Naive thymus-derived CD8-positive, alpha-beta T cell (primary cell): ENCODE results near the gene GGTLC2. TPM values are rescaled to one million over a fixed set of nuclear protein-coding genes. Genes with fewer than 3 reads are reported as not detected.
A peak's percentile ranks its signal among the peaks of the same experiment; 100 is the strongest.
"Not testable (repeated sequence)": the region's sequence is repeated elsewhere in the genome, so short reads cannot be mapped to it uniquely, and the experiment has no call there.

Experiments used
- ATAC-seq, 2 donors: fragments of 150-1000 bp; cut with Tn5 transposase in 1 of 2; sonication (Bioruptor Pico), chemical (Tn5 transposase) in 1 of 2; 1 replicate in 1 of 2; 2 replicates in 1 of 2; pipeline ENCODE4 v1.10.0; 2021; ENCODE audit warnings: mild to moderate bottlenecking in 2 of 2, moderate library complexity in 2 of 2
- POLR2A ChIA-PET: fragments of 350-600 bp; sonication (Branson Sonifier 250); formaldehyde crosslinking; loops from one replicate; lab custom pipeline; 2021; ENCODE audit warnings: antibody characterized with exemption; lab: Charles Lee
- DNase-seq, 10 donors: peaks; one replicate each; pipeline versions ENCODE4 v3.0.0 to v3.0.0-alpha.2; 2020 to 2022
- H3K27ac Mint-ChIP-seq, 10 donors: one replicate each; pipeline ENCODE4 v1.8.0; 2020 to 2022; ENCODE audit warnings: mild to moderate bottlenecking in 10 of 10, mixed read lengths in 10 of 10, moderate library complexity in 4 of 10, inconsistent platforms in 1 of 10
- H3K27me3 Mint-ChIP-seq, 5 donors: one replicate each; pipeline ENCODE4 v1.8.0; 2021 to 2022; ENCODE audit warnings: mixed read lengths in 5 of 5
- H3K36me3 Mint-ChIP-seq, 3 donors: one replicate each; pipeline ENCODE4 v1.8.0; 2020 to 2022; ENCODE audit warnings: mixed read lengths in 3 of 3, mild to moderate bottlenecking in 2 of 3, inconsistent platforms in 1 of 3
- H3K4me1 Mint-ChIP-seq, 4 donors: one replicate each; pipeline ENCODE4 v1.8.0; 2021 to 2022; ENCODE audit warnings: mixed read lengths in 4 of 4
- H3K4me3 Mint-ChIP-seq, 10 donors: one replicate each; pipeline ENCODE4 v1.8.0; 2020 to 2022; ENCODE audit warnings: mild to moderate bottlenecking in 10 of 10, mixed read lengths in 10 of 10, moderate library complexity in 6 of 10, inconsistent platforms in 1 of 10
- H3K9me3 Mint-ChIP-seq, 9 donors: one replicate each; pipeline ENCODE4 v1.8.0; 2020 to 2022; ENCODE audit warnings: mixed read lengths in 9 of 9, mild to moderate bottlenecking in 3 of 9, inconsistent platforms in 1 of 9, moderate library complexity in 1 of 9
- polyA plus RNA-seq, 3 donors: library from polyadenylated mRNA; unstranded; fragments of 300-500 nt; fragmentation: Illumina TruSeq; gene quantifications; one replicate each; pipeline ENCODE4 v1.2.3, GENCODE V29; 2021
- total RNA-seq, 8 experiments: library from RNA in 2 of 8; stranded (reverse) in 2 of 8; gene quantifications; one replicate each; pipeline ENCODE4 v1.2.3 and lab custom pipeline; 2021 to 2026

GGTLC2 gene
- total and polyA plus RNA-seq, 5 experiments from 2014 or later, result not detected

GRCh38 chr22:22681221-22681739 is 36.9 kb downstream of the GGTLC2 start:
- Mint-ChIP-seq H3K9me3 (no peaks in the 10 kb centered on the region), H3K36me3 (no peaks in the 10 kb centered on the region), H3K27me3 (peaks cover 0 to 3% (median 0%) of the 10 kb centered on the region in 5 donors), H3K4me3 (no peak overlapping the region), H3K27ac (no peak overlapping the region), H3K4me1 (peaks cover 0 to 17% (median 0%) of the 10 kb centered on the region in 4 donors)
- no peak for ATAC-seq
- DNase-seq, result no peak
- POLR2A ChIA-PET, result no interaction called here

DNA sequence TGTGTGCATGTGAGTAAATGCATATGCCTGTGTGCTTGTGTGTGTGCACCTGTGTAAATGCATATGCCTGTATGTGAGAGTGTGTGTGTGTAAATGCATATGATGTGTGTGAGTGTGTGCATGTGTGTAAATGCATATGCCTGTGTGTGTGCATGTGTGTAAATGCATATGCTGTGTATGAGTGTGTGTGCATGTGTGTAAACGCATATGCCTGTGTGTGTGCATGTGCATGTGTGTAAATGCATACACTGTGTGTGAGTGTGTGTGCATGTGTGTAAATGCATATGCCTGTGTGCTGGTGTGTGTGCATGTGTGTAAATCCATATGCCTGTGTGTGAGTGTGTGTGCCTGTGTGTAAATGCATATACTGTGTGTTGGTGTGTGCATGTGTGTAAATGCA is 37.8 kb downstream of the GGTLC2 start:
- H3K36me3 Mint-ChIP-seq, result no peaks in the 10 kb centered on the region
- peaks cover 0 to 26% (median 0%) of the 10 kb centered on the region in 4 donors for H3K4me1 Mint-ChIP-seq
- peaks cover 0 to 2% (median 0%) of the 10 kb centered on the region in 5 donors for H3K27me3 Mint-ChIP-seq
- no peak overlapping the region for H3K27ac Mint-ChIP-seq
- DNase-seq (no peak), ATAC-seq (no peak)
- no peaks in the 10 kb centered on the region for H3K9me3 Mint-ChIP-seq
- no peak overlapping the region for H3K4me3 Mint-ChIP-seq
- POLR2A ChIA-PET, result no interaction called here

- POLR2A ChIA-PET, result no interaction called here
- Mint-ChIP-seq H3K9me3 (no peaks in the 10 kb centered on the region), H3K36me3 (no peaks in the 10 kb centered on the region), H3K4me3 (no peak overlapping the region), H3K27ac (no peak overlapping the region), H3K27me3 (no peaks in the 10 kb centered on the region), H3K4me1 (peaks cover 0 to 32% (median 0%) of the 10 kb centered on the region in 4 donors)
- no peak for ATAC-seq
- DNase-seq, result no peak
These were observed 38.6 kb downstream of the GGTLC2 start for GRCh38 chr22:22682807-22683667.

DNA sequence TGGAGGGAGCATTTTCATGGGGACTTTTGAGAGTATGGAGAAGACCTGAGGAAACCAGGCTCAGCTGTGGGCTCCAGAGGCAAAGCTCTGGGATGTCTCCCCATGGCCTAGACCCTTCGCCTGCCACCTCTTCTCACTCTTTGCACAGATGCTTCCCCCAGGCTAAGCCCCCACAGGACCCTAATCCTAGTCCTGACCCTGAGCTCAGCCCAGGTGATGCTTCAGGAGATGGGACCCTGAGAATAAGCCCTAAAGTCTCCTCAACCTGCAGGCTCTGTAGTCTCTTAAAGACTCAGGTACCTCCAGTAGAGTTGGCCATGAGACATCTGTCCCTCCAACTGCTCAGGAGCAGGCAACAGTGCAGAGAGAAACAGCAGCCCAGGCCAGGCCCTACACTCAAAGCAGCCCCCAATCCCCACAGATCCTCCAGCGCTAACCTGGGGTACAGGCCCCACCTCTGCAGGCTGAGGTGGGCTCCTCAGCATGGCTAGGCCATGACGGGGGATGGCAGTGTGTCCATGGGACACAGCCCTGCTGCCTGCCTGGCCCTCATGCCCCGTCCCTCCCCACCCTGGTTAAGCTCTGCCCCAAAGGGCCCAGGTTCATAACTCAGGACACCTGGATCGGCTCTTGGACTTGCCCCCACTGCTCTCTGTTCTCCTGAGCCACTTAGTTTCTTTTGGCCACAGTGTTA is 39.4 kb downstream of the GGTLC2 start:
- ATAC-seq (no peak), DNase-seq (no peak)
- H3K27ac Mint-ChIP-seq, result no peak overlapping the region
- H3K4me1 Mint-ChIP-seq, result peaks cover 0 to 29% (median 0%) of the 10 kb centered on the region in 4 donors
- H3K9me3 Mint-ChIP-seq, result no peaks in the 10 kb centered on the region
- no peaks in the 10 kb centered on the region for H3K36me3 Mint-ChIP-seq
- H3K27me3 Mint-ChIP-seq, result no peaks in the 10 kb centered on the region
- POLR2A ChIA-PET, result no interaction called here
- H3K4me3 Mint-ChIP-seq, result no peak overlapping the region

DNA sequence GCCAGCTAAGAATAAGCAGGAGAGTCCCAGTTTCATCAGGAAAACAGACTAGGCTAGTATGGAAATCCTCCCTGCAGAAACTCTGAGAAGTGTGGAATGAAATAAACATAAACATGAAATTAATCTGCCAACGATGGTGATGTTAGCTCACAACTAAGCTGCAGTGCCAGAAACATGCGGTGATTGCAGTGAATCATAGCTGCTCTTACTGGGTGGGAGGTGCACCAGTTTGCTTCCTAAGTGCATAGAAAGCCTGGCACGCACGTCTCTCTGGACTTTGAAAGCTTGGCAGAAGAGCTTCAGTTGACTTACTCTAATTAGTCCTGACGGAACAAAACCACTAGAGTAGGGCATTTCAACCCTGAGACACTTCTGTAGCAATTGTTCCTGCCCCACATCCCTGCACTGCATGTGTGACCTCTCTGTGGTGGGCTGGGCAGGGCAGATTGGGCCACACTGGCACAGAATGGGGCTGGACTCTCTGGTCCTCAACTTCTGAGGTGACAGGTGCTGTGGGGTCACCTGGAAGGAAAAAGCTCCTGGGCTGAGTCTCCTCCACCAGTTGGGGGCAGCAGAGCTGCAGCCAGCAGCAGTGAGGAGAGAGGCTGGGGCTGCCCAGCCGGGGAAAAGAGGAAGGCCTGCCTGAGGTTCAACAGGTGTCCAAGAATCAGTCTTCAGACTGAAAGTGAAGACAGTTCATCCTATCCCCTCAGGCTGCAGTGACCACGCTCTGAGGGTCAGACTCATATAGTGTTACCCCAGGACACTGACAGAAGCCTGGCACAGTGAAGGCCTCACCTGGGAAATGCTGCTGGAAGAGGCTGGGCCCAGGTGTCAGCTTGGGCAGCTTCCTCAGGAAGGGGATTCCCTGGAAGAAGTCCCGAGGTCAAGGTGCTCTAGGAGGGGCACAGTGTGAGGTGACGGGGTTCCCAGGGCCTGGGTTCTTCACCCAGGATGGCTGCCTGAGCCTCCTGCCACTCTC is 40.5 kb downstream of the GGTLC2 start:
- Mint-ChIP-seq H3K4me1 (peaks cover 0 to 27% (median 0%) of the 10 kb centered on the region in 4 donors), H3K4me3 (no peak overlapping the region), H3K27me3 (no peaks in the 10 kb centered on the region), H3K9me3 (no peaks in the 10 kb centered on the region), H3K36me3 (no peaks in the 10 kb centered on the region), H3K27ac (no peak overlapping the region)
- POLR2A ChIA-PET, result no interaction called here
- ATAC-seq, result peak in 1 of 2 donors; percentile 44
- peak in 2 of 10 donors; percentile 13 to 16 for DNase-seq

GRCh38 chr22:22685586-22685985 is 41.2 kb downstream of the GGTLC2 start:
- ATAC-seq (no peak), DNase-seq (no peak)
- peaks cover 0 to 27% (median 0%) of the 10 kb centered on the region in 4 donors for H3K4me1 Mint-ChIP-seq
- no peak overlapping the region for H3K4me3 Mint-ChIP-seq
- H3K9me3 Mint-ChIP-seq, result no peaks in the 10 kb centered on the region
- H3K27ac Mint-ChIP-seq, result no peak overlapping the region
- no peaks in the 10 kb centered on the region for H3K36me3 Mint-ChIP-seq
- POLR2A ChIA-PET, result no interaction called here
- no peaks in the 10 kb centered on the region for H3K27me3 Mint-ChIP-seq

DNA sequence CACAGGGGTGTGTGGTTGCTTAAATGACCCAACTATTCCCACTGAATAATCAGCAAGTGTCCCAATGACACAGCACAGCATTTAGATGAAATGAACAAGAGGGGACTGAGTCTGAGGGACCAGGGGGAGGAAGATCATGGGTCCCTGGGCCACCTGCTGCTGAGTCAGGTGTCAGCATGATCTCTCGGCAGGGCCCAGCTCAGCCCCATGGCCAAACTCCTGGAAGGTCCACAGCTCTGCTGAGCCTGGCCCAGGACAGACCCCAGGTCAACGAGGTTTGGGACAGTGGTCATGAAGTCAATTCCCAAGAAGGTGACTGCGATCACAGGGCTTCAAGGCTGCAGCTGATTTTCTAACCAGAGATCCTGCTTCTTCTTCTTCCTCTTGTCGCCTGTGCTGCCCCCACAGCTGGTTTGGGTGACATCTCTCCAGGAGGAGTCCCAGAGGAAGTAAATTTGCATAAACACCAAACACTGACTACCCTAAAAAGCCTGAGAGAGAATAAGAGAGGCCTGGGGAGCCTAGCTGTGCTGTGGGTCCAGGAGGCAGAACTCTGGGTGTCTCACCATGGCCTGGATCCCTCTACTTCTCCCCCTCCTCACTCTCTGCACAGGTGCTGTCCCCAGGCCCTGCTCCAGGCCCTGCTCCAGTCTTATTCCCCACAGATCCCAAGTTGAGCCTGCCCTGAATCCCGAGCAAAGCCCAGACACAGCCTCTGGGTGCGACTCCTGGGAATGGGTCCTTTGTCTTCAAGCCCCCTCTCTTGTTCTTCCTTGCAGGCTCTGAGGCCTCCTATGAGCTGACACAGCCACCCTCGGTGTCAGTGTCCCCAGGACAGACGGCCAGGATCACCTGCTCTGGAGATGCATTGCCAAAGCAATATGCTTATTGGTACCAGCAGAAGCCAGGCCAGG is 42.0 kb downstream of the GGTLC2 start:
- ATAC-seq, H3K9me3 Mint-ChIP-seq, POLR2A ChIA-PET, DNase-seq, H3K27me3 Mint-ChIP-seq, H3K36me3 Mint-ChIP-seq: not testable (repeated sequence)
- peak overlapping the region in 1 of 10 donors; percentile 57 for H3K4me3 Mint-ChIP-seq
- peak overlapping the region in 2 of 10 donors; percentile 1 to 45 for H3K27ac Mint-ChIP-seq
- peaks cover 0 to 24% (median under 1%) of the 10 kb centered on the region in 4 donors for H3K4me1 Mint-ChIP-seq

DNA sequence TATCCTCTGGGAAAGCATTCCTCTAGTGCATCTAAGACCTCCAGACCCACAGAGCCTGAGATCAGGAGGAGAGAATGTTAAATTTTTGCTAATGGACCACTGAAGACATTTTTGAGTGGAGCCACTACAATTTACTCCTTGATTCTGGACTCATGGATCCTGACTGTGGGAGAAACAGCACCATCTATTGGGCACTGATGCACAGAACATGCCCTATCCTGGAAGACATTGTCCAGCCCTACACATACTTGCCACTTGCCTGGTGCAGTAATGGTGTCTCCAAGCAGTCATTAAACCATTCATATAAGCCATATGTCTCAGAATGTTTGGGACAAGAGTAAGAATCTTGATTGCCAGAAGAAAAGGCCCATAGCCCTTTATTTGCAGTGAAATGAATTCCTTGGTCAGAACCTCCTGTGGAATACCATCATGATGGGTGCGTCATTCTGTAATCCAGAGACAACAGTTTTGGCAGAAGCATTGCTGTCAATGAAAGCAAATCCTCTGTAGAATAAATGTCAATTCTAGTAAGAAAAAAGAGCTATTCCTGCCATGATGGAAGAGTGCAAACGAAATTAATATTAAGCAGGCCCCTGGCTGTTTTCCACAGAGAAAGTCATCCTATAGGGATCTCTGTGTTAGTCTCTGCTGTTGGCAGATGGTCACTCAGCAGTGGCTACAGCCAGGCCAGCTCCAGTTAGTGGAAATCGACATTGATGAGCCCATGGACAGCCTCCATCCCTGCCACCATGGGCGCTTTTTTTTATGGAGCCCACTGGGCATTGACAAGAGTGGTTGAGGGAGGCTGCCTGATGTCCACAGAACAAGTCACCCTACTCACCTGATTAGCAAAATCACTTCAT is 43.5 kb downstream of the GGTLC2 start:
- Mint-ChIP-seq H3K36me3 (no peaks in the 10 kb centered on the region), H3K27me3 (no peaks in the 10 kb centered on the region), H3K27ac (peak overlapping the region in 1 of 10 donors; percentile 33), H3K4me1 (peaks cover 0 to 31% (median under 1%) of the 10 kb centered on the region in 4 donors), H3K9me3 (no peaks in the 10 kb centered on the region), H3K4me3 (no peak overlapping the region)
- ATAC-seq (peak in 1 of 2 donors; percentile 61), DNase-seq (peak in 3 of 10 donors; percentile 15 to 24 (median 20))
- POLR2A ChIA-PET, result no interaction called here

DNA sequence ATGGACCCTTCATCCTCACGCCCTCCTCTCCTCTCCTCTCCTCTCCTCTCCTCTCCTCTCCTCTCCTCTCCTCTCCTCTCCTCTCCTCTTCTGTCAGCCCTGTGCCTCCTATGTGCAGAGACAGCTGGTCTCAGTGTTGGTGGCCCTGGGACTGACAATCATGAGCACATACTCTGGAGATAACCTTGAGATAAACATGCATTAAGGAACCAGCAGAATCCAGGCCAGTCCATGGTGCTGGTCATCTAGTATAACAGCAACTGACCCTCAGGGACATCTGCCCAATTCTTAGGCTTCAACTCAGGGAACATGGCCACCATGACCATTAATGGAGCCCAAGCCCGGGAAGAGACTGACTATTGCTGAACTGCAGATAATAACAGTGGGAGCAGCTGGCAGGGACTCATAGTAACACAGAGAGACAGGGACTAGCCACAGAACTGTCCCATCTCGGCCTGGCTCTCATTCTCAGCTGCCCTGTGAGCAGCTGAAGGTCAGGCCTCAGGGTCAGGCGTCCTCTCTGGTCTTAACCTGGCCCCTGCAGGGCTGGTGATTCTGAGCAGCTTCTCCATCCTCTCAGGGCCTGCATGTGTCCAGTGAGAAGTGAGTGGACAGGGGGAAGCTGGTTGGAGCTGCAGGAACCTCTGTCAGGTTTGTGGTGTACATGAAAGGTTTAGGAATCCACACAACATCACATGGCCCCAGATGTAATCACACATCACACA is 45.4 kb downstream of the GGTLC2 start:
- no peak overlapping the region for H3K4me3 Mint-ChIP-seq
- H3K4me1 Mint-ChIP-seq, result peaks cover 0 to 38% (median under 1%) of the 10 kb centered on the region in 4 donors
- H3K36me3 Mint-ChIP-seq, result no peaks in the 10 kb centered on the region
- H3K9me3 Mint-ChIP-seq, result no peaks in the 10 kb centered on the region
- H3K27ac Mint-ChIP-seq, result peak overlapping the region in 1 of 10 donors; percentile 31
- DNase-seq (no peak), ATAC-seq (no peak)
- H3K27me3 Mint-ChIP-seq, result no peaks in the 10 kb centered on the region
- POLR2A ChIA-PET, result no interaction called here

DNA sequence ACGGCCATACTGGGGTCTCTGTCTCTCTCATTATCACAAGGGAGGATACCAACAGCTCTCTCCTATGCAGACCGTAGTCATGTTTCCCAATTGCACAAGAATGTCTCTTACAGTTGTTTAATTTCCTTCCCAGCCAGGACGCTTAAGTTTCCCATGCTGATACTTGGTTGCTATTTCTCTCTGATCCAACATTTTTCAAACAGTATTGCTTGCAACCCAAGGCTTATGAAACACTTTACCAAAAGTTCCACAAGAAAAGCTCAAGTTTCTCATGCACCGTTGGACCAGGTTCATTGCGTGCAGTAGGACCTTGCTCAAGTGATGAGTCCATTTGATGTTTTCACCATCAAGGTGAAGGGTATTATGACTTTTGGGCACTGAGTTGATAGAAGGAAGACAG is 46.6 kb downstream of the GGTLC2 start:
- POLR2A ChIA-PET, result no interaction called here
- peaks cover 0 to 31% (median under 1%) of the 10 kb centered on the region in 4 donors for H3K4me1 Mint-ChIP-seq
- peak overlapping the region in 2 of 10 donors; percentile 44 to 51 for H3K27ac Mint-ChIP-seq
- ATAC-seq (no peak), DNase-seq (no peak)
- no peaks in the 10 kb centered on the region for H3K9me3 Mint-ChIP-seq
- H3K27me3 Mint-ChIP-seq, result no peaks in the 10 kb centered on the region
- no peaks in the 10 kb centered on the region for H3K36me3 Mint-ChIP-seq
- no peak overlapping the region for H3K4me3 Mint-ChIP-seq
